CD4-positive, alpha-beta T cell treated with Interleukin-6 for 4 hours (primary cell): ENCODE data around the gene LRP4.
"Not testable (repeated sequence)": the region's sequence is repeated elsewhere in the genome, so short reads cannot be mapped to it uniquely, and the experiment has no call there.

Experiments used
- DNase-seq: peaks from one replicate; pipeline ENCODE4 v3.0.0-alpha.2; 2020; ENCODE audit warnings: mixed read lengths

LRP4 gene

GRCh38 chr11:46918083-46918787, at the start of gene LRP4:
LRP4 (minus strand) TSS chr11:46918550; CDS start chr11:46918379, 171 bp downstream.
- DNase-seq = peak; percentile 47

GRCh38 chr11:46967962-46968361, 49.6 kb upstream of the LRP4 start:
- DNase-seq = no peak

- no peak for DNase-seq
These were observed 48.4 kb upstream of the LRP4 start for GRCh38 chr11:46966773-46967172.

- no peak for DNase-seq
These were observed 45.5 kb upstream of the LRP4 start for GRCh38 chr11:46963844-46964243.

GRCh38 chr11:46961886-46962285, 43.5 kb upstream of the LRP4 start:
- DNase-seq = not testable (repeated sequence)

- no peak for DNase-seq
These were observed 42.7 kb upstream of the LRP4 start for GRCh38 chr11:46961041-46961440.

- DNase-seq = no peak
These were observed 40.4 kb upstream of the LRP4 start for GRCh38 chr11:46958777-46959176.

- DNase-seq = no peak
These were observed 34.7 kb upstream of the LRP4 start for GRCh38 chr11:46953093-46953492.

GRCh38 chr11:46952553-46952952, 34.2 kb upstream of the LRP4 start:
- no peak for DNase-seq

- DNase-seq = no peak
These were observed 33.5 kb upstream of the LRP4 start for GRCh38 chr11:46951864-46952263.

GRCh38 chr11:46949297-46949696, 30.9 kb upstream of the LRP4 start:
- DNase-seq = no peak

- DNase-seq = no peak
These were observed 30.2 kb upstream of the LRP4 start for GRCh38 chr11:46948378-46949131.

- DNase-seq = no peak
These were observed 29.2 kb upstream of the LRP4 start for GRCh38 chr11:46947399-46948077.

GRCh38 chr11:46944356-46945075, 26.2 kb upstream of the LRP4 start:
- no peak for DNase-seq

- DNase-seq = no peak
These were observed 23.8 kb upstream of the LRP4 start for GRCh38 chr11:46942172-46942571.

- peak; percentile 94 for DNase-seq
These were observed 18.1 kb upstream of the LRP4 start, which contains the start of gene CSTPP1 for GRCh38 chr11:46936138-46937110. CSTPP1 (plus strand) TSS chr11:46936761; CDS start chr11:46936806, 45 bp downstream.

GRCh38 chr11:46930089-46930488, 11.7 kb upstream of the LRP4 start:
- DNase-seq = no peak

GRCh38 chr11:46928701-46929100, 10.4 kb upstream of the LRP4 start:
- not testable (repeated sequence) for DNase-seq

GRCh38 chr11:46927928-46928327, 9.6 kb upstream of the LRP4 start:
- not testable (repeated sequence) for DNase-seq

GRCh38 chr11:46920755-46921154, 2.4 kb upstream of the LRP4 start:
- DNase-seq = no peak

- DNase-seq = no peak
These were observed 601 bp upstream of the LRP4 start for GRCh38 chr11:46918788-46919513.
